ENCODE data around the gene ICE2. TPM values are rescaled to one million over a fixed set of nuclear protein-coding genes. Genes with fewer than 3 reads are reported as not detected.

The ICE2 gene
- total RNA-seq, 2 experiments from 2014 or later, result 74.1 to 74.5 TPM

- DNase-seq (no peak), ATAC-seq (no peak)
- Mint-ChIP-seq H3K27ac (no peak overlapping the region), H3K9me3 (no peaks in the 10 kb centered on the region), H3K27me3 (no peaks in the 10 kb centered on the region), H3K4me1 (ENCODE audit: low read depth) (peaks cover 4% of the 10 kb centered on the region), H3K4me3 (no peak overlapping the region), H3K36me3 (ENCODE audit: low read depth) (peaks cover 17% of the 10 kb centered on the region)
- intact Hi-C loops (cut with micrococcal nuclease), result no loop called here
- POLR2A ChIA-PET, result no interaction called here
- CTCF ChIA-PET, result interaction anchor here (1.2 kb wide), 1 partner anchor 9 kb away, joined by 3 read pairs; no protein-coding TSS in a partner anchor
- TF ChIP-seq CTCF (IDR thresholded peaks at IDR 0.05), result no peak
Measured at GRCh38 chr15:60421544-60421943, 57.4 kb downstream of the ICE2 start.

GRCh38 chr15:60420203-60420716, 58.7 kb downstream of the ICE2 start:
- Mint-ChIP-seq H3K27me3 (no peaks in the 10 kb centered on the region), H3K27ac (no peak overlapping the region), H3K4me1 (ENCODE audit: low read depth) (peaks cover 4% of the 10 kb centered on the region), H3K4me3 (no peak overlapping the region), H3K36me3 (ENCODE audit: low read depth) (peaks cover 17% of the 10 kb centered on the region), H3K9me3 (no peaks in the 10 kb centered on the region)
- POLR2A ChIA-PET, result interaction anchor here (1.1 kb wide), 1 partner anchor 61 kb away, joined by 3 read pairs; no protein-coding TSS in a partner anchor
- CTCF ChIA-PET, result interaction anchor here (0.9 kb wide), 1 partner anchor 10 kb away, joined by 3 read pairs; no protein-coding TSS in a partner anchor
- intact Hi-C loops (cut with micrococcal nuclease), result no loop called here
- DNase-seq (no peak), ATAC-seq (no peak)
- TF ChIP-seq CTCF (IDR thresholded peaks at IDR 0.05), result no peak

- ChIA-PET CTCF (interaction anchor here (0.9 kb wide), 1 partner anchor 10 kb away, joined by 3 read pairs; no protein-coding TSS in a partner anchor), POLR2A (interaction anchor here (1.1 kb wide), 1 partner anchor 61 kb away, joined by 3 read pairs; no protein-coding TSS in a partner anchor)
- Mint-ChIP-seq H3K4me1 (ENCODE audit: low read depth) (peaks cover 4% of the 10 kb centered on the region), H3K27ac (no peak overlapping the region), H3K36me3 (ENCODE audit: low read depth) (peaks cover 14% of the 10 kb centered on the region), H3K4me3 (no peak overlapping the region), H3K9me3 (no peaks in the 10 kb centered on the region), H3K27me3 (no peaks in the 10 kb centered on the region)
- TF ChIP-seq CTCF (IDR thresholded peaks at IDR 0.05), result no peak
- ATAC-seq (no peak), DNase-seq (no peak)
- intact Hi-C loops (cut with micrococcal nuclease), result no loop called here
Measured at GRCh38 chr15:60419753-60420152, 59.2 kb downstream of the ICE2 start.

GRCh38 chr15:60418096-60418495, 60.8 kb downstream of the ICE2 start:
- no peak for ATAC-seq
- no peaks in the 10 kb centered on the region for H3K9me3 Mint-ChIP-seq
- DNase-seq, result no peak
- H3K27ac Mint-ChIP-seq, result no peak overlapping the region
- no peaks in the 10 kb centered on the region for H3K27me3 Mint-ChIP-seq
- H3K36me3 Mint-ChIP-seq (ENCODE audit: low read depth), result peaks cover 3% of the 10 kb centered on the region
- H3K4me3 Mint-ChIP-seq, result no peak overlapping the region
- ChIA-PET CTCF (interaction anchor here (0.8 to 1.2 kb wide), 5 partner anchors 11 to 59 kb away, joined by 3 to 5 read pairs (median 4); no protein-coding TSS in a partner anchor), POLR2A (no interaction called here)
- intact Hi-C loops (cut with micrococcal nuclease), result no loop called here
- TF ChIP-seq CTCF (IDR thresholded peaks at IDR 0.05), result no peak
- H3K4me1 Mint-ChIP-seq (ENCODE audit: low read depth), result no peaks in the 10 kb centered on the region

- Mint-ChIP-seq H3K4me3 (no peak overlapping the region), H3K27ac (no peak overlapping the region), H3K27me3 (no peaks in the 10 kb centered on the region), H3K36me3 (ENCODE audit: low read depth) (no peaks in the 10 kb centered on the region), H3K9me3 (no peaks in the 10 kb centered on the region), H3K4me1 (ENCODE audit: low read depth) (no peaks in the 10 kb centered on the region)
- DNase-seq (no peak), ATAC-seq (no peak)
- CTCF ChIA-PET, result interaction anchor here (1.0 to 1.2 kb wide), 3 partner anchors 10 to 55 kb away, joined by 3 to 4 read pairs (median 4); no protein-coding TSS in a partner anchor
- POLR2A ChIA-PET, result no interaction called here
- no peak for TF ChIP-seq CTCF (IDR thresholded peaks at IDR 0.05)
- intact Hi-C loops (cut with micrococcal nuclease), result no loop called here
Measured at GRCh38 chr15:60417112-60417511, 61.8 kb downstream of the ICE2 start.
